BLaER1 (cell line): ENCODE measurements around the gene CLCF1.

Experiments
- H3K27ac ChIP-seq: shearing (Covaris generic); formaldehyde crosslinking; 2 replicates; pipeline ENCODE4 v1.8.1; 2022
- H3K27me3 ChIP-seq: shearing (Covaris generic); formaldehyde crosslinking; 2 replicates; pipeline ENCODE4 v1.8.1; 2022
- H3K36me3 ChIP-seq: shearing (Covaris generic); formaldehyde crosslinking; 2 replicates; pipeline ENCODE4 v1.8.1; 2022
- H3K4me1 ChIP-seq: shearing (Covaris generic); formaldehyde crosslinking; 2 replicates; pipeline ENCODE4 v1.8.1; 2022
- H3K4me2 ChIP-seq: shearing (Covaris generic); formaldehyde crosslinking; 2 replicates; pipeline ENCODE4 v1.8.1; 2022
- H3K4me3 ChIP-seq: shearing (Covaris generic); formaldehyde crosslinking; 2 replicates; pipeline ENCODE4 v1.8.1; 2022
- H3K9ac ChIP-seq: shearing (Covaris generic); formaldehyde crosslinking; 2 replicates; pipeline ENCODE4 v1.8.1; 2022
- H3K9me3 ChIP-seq: shearing (Covaris generic); formaldehyde crosslinking; 2 replicates; pipeline ENCODE4 v1.8.1; 2022
- H4K20me1 ChIP-seq: shearing (Covaris generic); formaldehyde crosslinking; 2 replicates; pipeline ENCODE4 v1.8.1; 2022
- Cebpa-rat ChIP-seq: shearing (Covaris generic); IDR thresholded peaks from 2 replicates; pipeline ENCODE4 v1.8.1; 2022

The CLCF1 gene

GRCh38 chr11:67317205-67317887 lies 56.1 kb downstream of the CLCF1 start:
- no peaks in the 10 kb centered on the region for H3K9me3 ChIP-seq
- H4K20me1 ChIP-seq, result no peaks in the 10 kb centered on the region
- H3K9ac ChIP-seq, result peak overlapping the region; percentile 80
- H3K4me2 ChIP-seq, result peak overlapping the region; percentile 93
- no peaks in the 10 kb centered on the region for H3K27me3 ChIP-seq
- H3K4me3 ChIP-seq, result peak overlapping the region; percentile 76
- no peak for TF ChIP-seq Cebpa-rat
- H3K36me3 ChIP-seq, result peaks cover 5% of the 10 kb centered on the region; the same call in 1 of the 2 replicates
- peaks cover 30% of the 10 kb centered on the region for H3K4me1 ChIP-seq
- peak overlapping the region; percentile 84 for H3K27ac ChIP-seq

DNA sequence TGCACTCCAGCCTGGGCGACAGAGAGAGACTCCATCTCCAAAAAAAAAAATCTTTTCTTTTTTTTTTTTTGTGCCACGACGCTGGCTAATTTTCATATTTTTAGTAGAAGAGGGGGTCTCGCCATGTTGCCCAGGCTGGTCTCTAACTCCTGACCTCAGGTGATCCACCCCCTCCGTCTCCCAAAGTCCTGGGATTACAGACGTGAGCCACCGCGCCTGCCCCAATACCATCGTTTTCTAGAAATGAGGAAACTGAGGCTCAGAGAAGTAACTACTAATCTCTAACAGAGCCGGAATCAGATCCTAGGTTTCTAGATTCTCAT lies 56.6 kb downstream of the CLCF1 start:
- H3K9ac ChIP-seq, result peak overlapping the region; percentile 80
- H3K27ac ChIP-seq, result peak overlapping the region; percentile 84
- no peaks in the 10 kb centered on the region for H3K9me3 ChIP-seq
- peaks cover 5% of the 10 kb centered on the region; the same call in 1 of the 2 replicates for H3K36me3 ChIP-seq
- TF ChIP-seq Cebpa-rat, result no peak
- H3K4me3 ChIP-seq, result peak overlapping the region; percentile 76
- no peaks in the 10 kb centered on the region for H3K27me3 ChIP-seq
- peaks cover 30% of the 10 kb centered on the region for H3K4me1 ChIP-seq
- peak overlapping the region; percentile 93 for H3K4me2 ChIP-seq
- H4K20me1 ChIP-seq, result no peaks in the 10 kb centered on the region

DNA sequence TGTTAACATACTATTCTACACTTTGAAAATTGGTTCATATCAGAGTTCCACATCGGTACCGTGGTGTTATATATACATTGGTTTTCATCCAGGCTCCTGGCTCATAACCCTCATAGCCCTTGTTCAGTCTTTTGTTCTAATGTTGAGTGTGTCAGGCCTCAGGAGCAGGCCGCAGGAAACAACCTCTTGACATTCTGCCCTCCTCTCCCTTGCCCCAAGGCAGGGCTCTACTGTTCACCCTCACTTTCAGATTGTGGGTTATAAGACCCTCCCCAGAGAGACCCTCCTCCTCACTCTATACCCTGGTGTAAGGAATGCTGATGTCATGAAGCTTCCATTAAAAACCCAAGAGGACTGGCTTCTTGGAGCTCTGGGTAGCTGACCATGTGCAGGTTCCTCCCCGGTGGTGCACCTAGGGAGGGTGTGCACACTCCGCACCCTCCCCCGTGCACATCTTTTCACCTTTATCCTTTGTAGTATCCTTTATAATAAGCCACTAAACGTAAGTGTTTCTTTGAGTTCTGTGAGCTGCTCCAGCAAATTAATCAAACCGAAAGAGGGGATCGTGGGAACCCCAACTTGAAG lies 58.0 kb downstream of the CLCF1 start:
- H3K9me3 ChIP-seq, result no peaks in the 10 kb centered on the region
- no peak overlapping the region for H3K4me3 ChIP-seq
- H3K4me2 ChIP-seq, result no peak overlapping the region
- H3K4me1 ChIP-seq, result peaks cover 30% of the 10 kb centered on the region
- H3K36me3 ChIP-seq, result peaks cover 19% of the 10 kb centered on the region
- no peak overlapping the region for H3K27ac ChIP-seq
- no peaks in the 10 kb centered on the region for H4K20me1 ChIP-seq
- H3K9ac ChIP-seq, result no peak overlapping the region
- H3K27me3 ChIP-seq, result no peaks in the 10 kb centered on the region
- no peak for TF ChIP-seq Cebpa-rat

- H3K4me2 ChIP-seq, result no peak overlapping the region
- no peaks in the 10 kb centered on the region for H3K9me3 ChIP-seq
- H3K4me1 ChIP-seq, result peaks cover 31% of the 10 kb centered on the region
- no peaks in the 10 kb centered on the region for H4K20me1 ChIP-seq
- H3K27ac ChIP-seq, result no peak overlapping the region
- H3K9ac ChIP-seq, result no peak overlapping the region
- no peaks in the 10 kb centered on the region for H3K27me3 ChIP-seq
- no peak overlapping the region for H3K4me3 ChIP-seq
- H3K36me3 ChIP-seq, result peaks cover 31% of the 10 kb centered on the region
- no peak for TF ChIP-seq Cebpa-rat
Measured at GRCh38 chr11:67314218-67314617, 59.2 kb downstream of the CLCF1 start.
